GM21825 (cell line): Measurements from ENCODE around the gene GNAL.

Source experiments
- ATAC-seq: cut with Tn5 transposase; IDR thresholded peaks from one replicate; pipeline ENCODE4 v1.9.1; 2021; ENCODE audit warnings: mild to moderate bottlenecking, moderate library complexity; ENCODE audit not compliant: unreplicated experiment

GNAL gene

GRCh38 chr18:11719621-11720020 lies 30.6 kb downstream of the GNAL start:
- ATAC-seq = no peak

GRCh38 chr18:11721720-11722119 lies 32.7 kb downstream of the GNAL start:
- no peak for ATAC-seq

GRCh38 chr18:11724781-11725180 lies 35.7 kb downstream of the GNAL start:
- ATAC-seq = no peak

- ATAC-seq = no peak
Observed at GRCh38 chr18:11726556-11726955, 37.5 kb downstream of the GNAL start.

- ATAC-seq = no peak
Observed at GRCh38 chr18:11728249-11728648, 39.2 kb downstream of the GNAL start.

- ATAC-seq = no peak
Observed at GRCh38 chr18:11729556-11729955, 40.5 kb downstream of the GNAL start.

- no peak for ATAC-seq
Observed at GRCh38 chr18:11733031-11733430, 44.0 kb downstream of the GNAL start.

- ATAC-seq = no peak
Observed at GRCh38 chr18:11736656-11737055, 47.6 kb downstream of the GNAL start.

GRCh38 chr18:11739893-11740292 lies 50.8 kb downstream of the GNAL start:
- ATAC-seq = no peak

GRCh38 chr18:11740461-11740860 lies 51.4 kb downstream of the GNAL start:
- ATAC-seq = no peak

GRCh38 chr18:11741505-11742145 lies 52.6 kb downstream of the GNAL start:
- ATAC-seq = no peak

- no peak for ATAC-seq
Observed at GRCh38 chr18:11745521-11745920, 56.5 kb downstream of the GNAL start.

GRCh38 chr18:11747286-11747685 lies 58.2 kb downstream of the GNAL start:
- ATAC-seq = no peak

- no peak for ATAC-seq
Observed at GRCh38 chr18:11747731-11748130, 58.7 kb downstream of the GNAL start.

GRCh38 chr18:11749305-11749704 lies 60.2 kb downstream of the GNAL start:
- ATAC-seq = no peak

GRCh38 chr18:11750171-11750570 lies 61.1 kb downstream of the GNAL start:
- ATAC-seq = no peak

- ATAC-seq = no peak
Observed at GRCh38 chr18:11750581-11751310, 61.7 kb downstream of the GNAL start.

- ATAC-seq = no peak
Observed at GRCh38 chr18:11751341-11752115, 62.5 kb downstream of the GNAL start.

- no peak for ATAC-seq
Observed at GRCh38 chr18:11752116-11752911, 63.2 kb downstream of the GNAL start.

GRCh38 chr18:11754979-11755378 lies 65.9 kb downstream of the GNAL start:
- no peak for ATAC-seq

- no peak for ATAC-seq
Observed at GRCh38 chr18:11757084-11757590, 68.1 kb downstream of the GNAL start.
